Measurements from ENCODE around the gene LTC4S.

- TF ChIP-seq CTCF (IDR thresholded peaks at IDR 0.05; ENCODE audit: insufficient read depth, low read length) (no peak), REST (IDR thresholded peaks at IDR 0.05; ENCODE audit: insufficient replicate concordance, low read depth) (no peak), SPI1 (IDR thresholded peaks at IDR 0.05; ENCODE audit: borderline replicate concordance, low read depth) (peak; percentile 19; the same call in 1 of the 2 replicates), POLR2AphosphoS5 (IDR thresholded peaks at IDR 0.05; ENCODE audit: low read depth) (peak; percentile 85), GABPA (IDR thresholded peaks at IDR 0.05; ENCODE audit: low read depth) (peak; percentile 52)
Measured at GRCh38 chr5:179803651-179804554, 10.1 kb downstream of the LTC4S start.

Measured in HL-60 (cell line).